ENCODE data around the gene CPA5. TPM values are rescaled to one million over a fixed set of nuclear protein-coding genes. Genes with fewer than 3 reads are reported as not detected.

CPA5 gene
- total RNA-seq, 1 experiment from 2014 or later = not detected

DNA sequence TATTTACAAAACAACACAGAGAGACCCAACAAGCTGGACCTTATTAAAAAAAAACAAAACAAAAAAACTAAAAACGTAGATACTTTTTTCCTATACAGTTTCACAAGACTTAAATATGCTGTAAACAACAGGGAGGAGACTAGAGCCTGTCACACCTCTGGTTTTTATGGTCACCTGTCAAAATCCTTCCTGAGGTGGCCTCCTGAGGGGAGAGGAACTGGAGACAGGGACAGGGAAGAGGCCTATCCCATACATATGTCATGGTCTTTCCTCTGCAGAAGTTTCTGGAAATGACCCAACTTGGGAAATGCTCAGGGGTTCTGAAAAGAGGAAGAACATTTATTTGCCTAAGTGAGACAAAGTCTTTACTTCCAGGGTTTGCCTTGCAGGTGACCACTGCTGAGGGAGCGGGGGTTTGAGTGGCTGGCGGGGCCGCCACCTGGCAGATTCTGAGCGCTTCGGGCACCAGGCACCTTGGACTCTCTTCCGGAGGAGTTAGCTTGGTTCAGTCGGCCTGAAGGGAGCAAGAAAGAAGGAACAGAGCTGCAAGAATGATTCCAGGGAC lies 54.0 kb downstream of the CPA5 start:
- H3K4me3 Mint-ChIP-seq = no peak overlapping the region
- H3K4me1 Mint-ChIP-seq = peaks cover 29% of the 10 kb centered on the region
- H3K36me3 Mint-ChIP-seq = peaks cover 4% of the 10 kb centered on the region
- H3K9me3 Mint-ChIP-seq = no peaks in the 10 kb centered on the region
- ATAC-seq = no peak
- H3K27me3 Mint-ChIP-seq (ENCODE audit: low read depth) = no peaks in the 10 kb centered on the region; the same call in 1 of the 2 replicates
- no peak overlapping the region; the same call in 1 of the 2 replicates for H3K27ac Mint-ChIP-seq
- DNase-seq (ENCODE audit: low spot score) = no peak
- POLR2A ChIA-PET = no interaction called here
- CTCF ChIA-PET = no interaction called here
- TF ChIP-seq, protein P1, sequence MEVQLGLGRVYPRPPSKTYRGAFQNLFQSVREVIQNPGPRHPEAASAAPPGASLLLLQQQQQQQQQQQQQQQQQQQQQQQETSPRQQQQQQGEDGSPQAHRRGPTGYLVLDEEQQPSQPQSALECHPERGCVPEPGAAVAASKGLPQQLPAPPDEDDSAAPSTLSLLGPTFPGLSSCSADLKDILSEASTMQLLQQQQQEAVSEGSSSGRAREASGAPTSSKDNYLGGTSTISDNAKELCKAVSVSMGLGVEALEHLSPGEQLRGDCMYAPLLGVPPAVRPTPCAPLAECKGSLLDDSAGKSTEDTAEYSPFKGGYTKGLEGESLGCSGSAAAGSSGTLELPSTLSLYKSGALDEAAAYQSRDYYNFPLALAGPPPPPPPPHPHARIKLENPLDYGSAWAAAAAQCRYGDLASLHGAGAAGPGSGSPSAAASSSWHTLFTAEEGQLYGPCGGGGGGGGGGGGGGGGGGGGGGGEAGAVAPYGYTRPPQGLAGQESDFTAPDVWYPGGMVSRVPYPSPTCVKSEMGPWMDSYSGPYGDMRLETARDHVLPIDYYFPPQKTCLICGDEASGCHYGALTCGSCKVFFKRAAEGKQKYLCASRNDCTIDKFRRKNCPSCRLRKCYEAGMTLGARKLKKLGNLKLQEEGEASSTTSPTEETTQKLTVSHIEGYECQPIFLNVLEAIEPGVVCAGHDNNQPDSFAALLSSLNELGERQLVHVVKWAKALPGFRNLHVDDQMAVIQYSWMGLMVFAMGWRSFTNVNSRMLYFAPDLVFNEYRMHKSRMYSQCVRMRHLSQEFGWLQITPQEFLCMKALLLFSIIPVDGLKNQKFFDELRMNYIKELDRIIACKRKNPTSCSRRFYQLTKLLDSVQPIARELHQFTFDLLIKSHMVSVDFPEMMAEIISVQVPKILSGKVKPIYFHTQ (CRISPR knock-in tag; IDR thresholded peaks at IDR 0.05) = no peak
- TF ChIP-seq TEAD1 (CRISPR knock-in tag; IDR thresholded peaks at IDR 0.05) (no peak), SMAD4 (CRISPR knock-in tag; IDR thresholded peaks at IDR 0.05) (no peak), RELA (CRISPR knock-in tag; IDR thresholded peaks at IDR 0.05; ENCODE audit: borderline replicate concordance) (no peak), ESRRA (CRISPR knock-in tag; IDR thresholded peaks at IDR 0.05; ENCODE audit: borderline replicate concordance) (no peak), GABPB1 (CRISPR knock-in tag; IDR thresholded peaks at IDR 0.05) (no peak), FOXP1 (CRISPR knock-in tag; IDR thresholded peaks at IDR 0.05; ENCODE audit: borderline replicate concordance) (no peak)
- TF ChIP-seq, protein P2, sequence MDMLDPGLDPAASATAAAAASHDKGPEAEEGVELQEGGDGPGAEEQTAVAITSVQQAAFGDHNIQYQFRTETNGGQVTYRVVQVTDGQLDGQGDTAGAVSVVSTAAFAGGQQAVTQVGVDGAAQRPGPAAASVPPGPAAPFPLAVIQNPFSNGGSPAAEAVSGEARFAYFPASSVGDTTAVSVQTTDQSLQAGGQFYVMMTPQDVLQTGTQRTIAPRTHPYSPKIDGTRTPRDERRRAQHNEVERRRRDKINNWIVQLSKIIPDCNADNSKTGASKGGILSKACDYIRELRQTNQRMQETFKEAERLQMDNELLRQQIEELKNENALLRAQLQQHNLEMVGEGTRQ (CRISPR knock-in tag; IDR thresholded peaks at IDR 0.05) = no peak

DNA sequence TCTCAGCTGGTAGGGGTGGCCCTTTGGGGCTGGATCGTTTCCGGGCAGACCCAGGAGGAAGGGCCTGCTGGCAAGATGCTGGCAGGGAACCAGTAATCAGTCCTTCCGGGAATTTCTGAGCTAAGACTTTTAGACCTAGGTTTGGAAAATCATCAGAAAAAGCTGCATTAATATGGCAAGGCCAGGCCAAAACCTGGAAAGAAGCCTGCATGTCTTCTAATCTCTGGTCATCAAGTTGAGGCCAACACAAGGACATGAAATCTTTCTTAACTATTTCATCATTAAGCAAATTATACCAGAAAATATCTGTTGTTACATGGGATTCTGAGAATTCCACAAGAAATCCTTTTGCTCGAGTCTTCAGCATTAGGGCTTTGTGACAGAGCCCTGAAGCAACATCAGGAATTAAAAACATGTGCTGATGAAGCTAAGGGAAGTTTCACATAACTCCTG lies 55.5 kb downstream of the CPA5 start:
- ATAC-seq = no peak
- Mint-ChIP-seq H3K27ac (no peak overlapping the region), H3K27me3 (ENCODE audit: low read depth) (no peaks in the 10 kb centered on the region; the same call in 1 of the 2 replicates), H3K36me3 (peaks cover 4% of the 10 kb centered on the region), H3K9me3 (no peaks in the 10 kb centered on the region), H3K4me3 (no peak overlapping the region), H3K4me1 (peaks cover 19% of the 10 kb centered on the region)
- ChIA-PET POLR2A (no interaction called here), CTCF (no interaction called here)
- DNase-seq (ENCODE audit: low spot score) = no peak
- no peak for TF ChIP-seq TEAD1 (CRISPR knock-in tag; IDR thresholded peaks at IDR 0.05)
- no peak for TF ChIP-seq MYBL2 (CRISPR knock-in tag; IDR thresholded peaks at IDR 0.05)
- TF ChIP-seq, protein P3, sequence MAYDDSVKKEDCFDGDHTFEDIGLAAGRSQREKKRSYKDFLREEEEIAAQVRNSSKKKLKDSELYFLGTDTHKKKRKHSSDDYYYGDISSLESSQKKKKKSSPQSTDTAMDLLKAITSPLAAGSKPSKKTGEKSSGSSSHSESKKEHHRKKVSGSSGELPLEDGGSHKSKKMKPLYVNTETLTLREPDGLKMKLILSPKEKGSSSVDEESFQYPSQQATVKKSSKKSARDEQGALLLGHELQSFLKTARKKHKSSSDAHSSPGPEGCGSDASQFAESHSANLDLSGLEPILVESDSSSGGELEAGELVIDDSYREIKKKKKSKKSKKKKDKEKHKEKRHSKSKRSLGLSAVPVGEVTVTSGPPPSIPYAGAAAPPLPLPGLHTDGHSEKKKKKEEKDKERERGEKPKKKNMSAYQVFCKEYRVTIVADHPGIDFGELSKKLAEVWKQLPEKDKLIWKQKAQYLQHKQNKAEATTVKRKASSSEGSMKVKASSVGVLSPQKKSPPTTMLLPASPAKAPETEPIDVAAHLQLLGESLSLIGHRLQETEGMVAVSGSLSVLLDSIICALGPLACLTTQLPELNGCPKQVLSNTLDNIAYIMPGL (CRISPR knock-in tag; IDR thresholded peaks at IDR 0.05) = no peak
- no peak for TF ChIP-seq FOXJ3 (CRISPR knock-in tag; IDR thresholded peaks at IDR 0.05; ENCODE audit: borderline replicate concordance)
- no peak for TF ChIP-seq GABPB1 (CRISPR knock-in tag; IDR thresholded peaks at IDR 0.05)
- TF ChIP-seq, protein P4, sequence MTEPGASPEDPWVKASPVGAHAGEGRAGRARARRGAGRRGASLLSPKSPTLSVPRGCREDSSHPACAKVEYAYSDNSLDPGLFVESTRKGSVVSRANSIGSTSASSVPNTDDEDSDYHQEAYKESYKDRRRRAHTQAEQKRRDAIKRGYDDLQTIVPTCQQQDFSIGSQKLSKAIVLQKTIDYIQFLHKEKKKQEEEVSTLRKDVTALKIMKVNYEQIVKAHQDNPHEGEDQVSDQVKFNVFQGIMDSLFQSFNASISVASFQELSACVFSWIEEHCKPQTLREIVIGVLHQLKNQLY (CRISPR knock-in tag; IDR thresholded peaks at IDR 0.05) = no peak
- TF ChIP-seq, protein P5, sequence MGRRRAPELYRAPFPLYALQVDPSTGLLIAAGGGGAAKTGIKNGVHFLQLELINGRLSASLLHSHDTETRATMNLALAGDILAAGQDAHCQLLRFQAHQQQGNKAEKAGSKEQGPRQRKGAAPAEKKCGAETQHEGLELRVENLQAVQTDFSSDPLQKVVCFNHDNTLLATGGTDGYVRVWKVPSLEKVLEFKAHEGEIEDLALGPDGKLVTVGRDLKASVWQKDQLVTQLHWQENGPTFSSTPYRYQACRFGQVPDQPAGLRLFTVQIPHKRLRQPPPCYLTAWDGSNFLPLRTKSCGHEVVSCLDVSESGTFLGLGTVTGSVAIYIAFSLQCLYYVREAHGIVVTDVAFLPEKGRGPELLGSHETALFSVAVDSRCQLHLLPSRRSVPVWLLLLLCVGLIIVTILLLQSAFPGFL (CRISPR knock-in tag; IDR thresholded peaks at IDR 0.05; ENCODE audit: borderline replicate concordance) = no peak
- TF ChIP-seq, protein P6, sequence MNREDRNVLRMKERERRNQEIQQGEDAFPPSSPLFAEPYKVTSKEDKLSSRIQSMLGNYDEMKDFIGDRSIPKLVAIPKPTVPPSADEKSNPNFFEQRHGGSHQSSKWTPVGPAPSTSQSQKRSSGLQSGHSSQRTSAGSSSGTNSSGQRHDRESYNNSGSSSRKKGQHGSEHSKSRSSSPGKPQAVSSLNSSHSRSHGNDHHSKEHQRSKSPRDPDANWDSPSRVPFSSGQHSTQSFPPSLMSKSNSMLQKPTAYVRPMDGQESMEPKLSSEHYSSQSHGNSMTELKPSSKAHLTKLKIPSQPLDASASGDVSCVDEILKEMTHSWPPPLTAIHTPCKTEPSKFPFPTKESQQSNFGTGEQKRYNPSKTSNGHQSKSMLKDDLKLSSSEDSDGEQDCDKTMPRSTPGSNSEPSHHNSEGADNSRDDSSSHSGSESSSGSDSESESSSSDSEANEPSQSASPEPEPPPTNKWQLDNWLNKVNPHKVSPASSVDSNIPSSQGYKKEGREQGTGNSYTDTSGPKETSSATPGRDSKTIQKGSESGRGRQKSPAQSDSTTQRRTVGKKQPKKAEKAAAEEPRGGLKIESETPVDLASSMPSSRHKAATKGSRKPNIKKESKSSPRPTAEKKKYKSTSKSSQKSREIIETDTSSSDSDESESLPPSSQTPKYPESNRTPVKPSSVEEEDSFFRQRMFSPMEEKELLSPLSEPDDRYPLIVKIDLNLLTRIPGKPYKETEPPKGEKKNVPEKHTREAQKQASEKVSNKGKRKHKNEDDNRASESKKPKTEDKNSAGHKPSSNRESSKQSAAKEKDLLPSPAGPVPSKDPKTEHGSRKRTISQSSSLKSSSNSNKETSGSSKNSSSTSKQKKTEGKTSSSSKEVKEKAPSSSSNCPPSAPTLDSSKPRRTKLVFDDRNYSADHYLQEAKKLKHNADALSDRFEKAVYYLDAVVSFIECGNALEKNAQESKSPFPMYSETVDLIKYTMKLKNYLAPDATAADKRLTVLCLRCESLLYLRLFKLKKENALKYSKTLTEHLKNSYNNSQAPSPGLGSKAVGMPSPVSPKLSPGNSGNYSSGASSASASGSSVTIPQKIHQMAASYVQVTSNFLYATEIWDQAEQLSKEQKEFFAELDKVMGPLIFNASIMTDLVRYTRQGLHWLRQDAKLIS (CRISPR knock-in tag; IDR thresholded peaks at IDR 0.05; ENCODE audit: borderline replicate concordance) = no peak
- TF ChIP-seq ZNF671 (CRISPR knock-in tag; IDR thresholded peaks at IDR 0.05) = no peak
- no peak for TF ChIP-seq TEAD4 (CRISPR knock-in tag; IDR thresholded peaks at IDR 0.05)
- TF ChIP-seq CBFB (CRISPR knock-in tag; IDR thresholded peaks at IDR 0.05; ENCODE audit: low read depth) = no peak
- no peak for TF ChIP-seq ETV6 (CRISPR knock-in tag; IDR thresholded peaks at IDR 0.05)
- TF ChIP-seq, protein P7, sequence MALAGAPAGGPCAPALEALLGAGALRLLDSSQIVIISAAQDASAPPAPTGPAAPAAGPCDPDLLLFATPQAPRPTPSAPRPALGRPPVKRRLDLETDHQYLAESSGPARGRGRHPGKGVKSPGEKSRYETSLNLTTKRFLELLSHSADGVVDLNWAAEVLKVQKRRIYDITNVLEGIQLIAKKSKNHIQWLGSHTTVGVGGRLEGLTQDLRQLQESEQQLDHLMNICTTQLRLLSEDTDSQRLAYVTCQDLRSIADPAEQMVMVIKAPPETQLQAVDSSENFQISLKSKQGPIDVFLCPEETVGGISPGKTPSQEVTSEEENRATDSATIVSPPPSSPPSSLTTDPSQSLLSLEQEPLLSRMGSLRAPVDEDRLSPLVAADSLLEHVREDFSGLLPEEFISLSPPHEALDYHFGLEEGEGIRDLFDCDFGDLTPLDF (CRISPR knock-in tag; IDR thresholded peaks at IDR 0.05) = no peak
- TF ChIP-seq, protein P8, sequence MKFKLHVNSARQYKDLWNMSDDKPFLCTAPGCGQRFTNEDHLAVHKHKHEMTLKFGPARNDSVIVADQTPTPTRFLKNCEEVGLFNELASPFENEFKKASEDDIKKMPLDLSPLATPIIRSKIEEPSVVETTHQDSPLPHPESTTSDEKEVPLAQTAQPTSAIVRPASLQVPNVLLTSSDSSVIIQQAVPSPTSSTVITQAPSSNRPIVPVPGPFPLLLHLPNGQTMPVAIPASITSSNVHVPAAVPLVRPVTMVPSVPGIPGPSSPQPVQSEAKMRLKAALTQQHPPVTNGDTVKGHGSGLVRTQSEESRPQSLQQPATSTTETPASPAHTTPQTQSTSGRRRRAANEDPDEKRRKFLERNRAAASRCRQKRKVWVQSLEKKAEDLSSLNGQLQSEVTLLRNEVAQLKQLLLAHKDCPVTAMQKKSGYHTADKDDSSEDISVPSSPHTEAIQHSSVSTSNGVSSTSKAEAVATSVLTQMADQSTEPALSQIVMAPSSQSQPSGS (CRISPR knock-in tag; IDR thresholded peaks at IDR 0.05; ENCODE audit: borderline replicate concordance, low read depth) = no peak
- no peak for TF ChIP-seq SP1 (CRISPR knock-in tag; conservative IDR thresholded peaks at IDR 0.05)
